HEK293 (cell line): ENCODE data around the gene HMCN2.

Experiments
- HOXC10 ChIP-seq: sonication (generic); formaldehyde crosslinking; IDR thresholded peaks from 2 replicates; pipeline ENCODE4 v1.8.1; 2023; ENCODE audit warnings: mild to moderate bottlenecking, missing genetic modification reagents
- HOXD13 ChIP-seq: sonication (generic); formaldehyde crosslinking; IDR thresholded peaks from 2 replicates; pipeline ENCODE4 v1.8.0; 2022; ENCODE audit warnings: missing genetic modification reagents, borderline replicate concordance
- SALL2 ChIP-seq: fragments of 450-650 bp; formaldehyde crosslinking; IDR thresholded peaks from 2 replicates; pipeline ENCODE4 v1.5.0; 2017; ENCODE audit warnings: missing biosample characterization, mild to moderate bottlenecking, missing genetic modification characterization, borderline replicate concordance
- SP3 ChIP-seq: fragments of 450-650 bp; formaldehyde crosslinking; IDR thresholded peaks from 2 replicates; pipeline ENCODE4 v1.5.1; 2016; ENCODE audit warnings: missing biosample characterization, missing genetic modification characterization
- ZEB2 ChIP-seq: fragments of 450-650 bp; formaldehyde crosslinking; IDR thresholded peaks from 2 replicates; pipeline ENCODE4 v1.5.1; 2016; ENCODE audit warnings: missing biosample characterization, missing genetic modification characterization
- ZNF174 ChIP-seq: fragments of 450-650 bp; formaldehyde crosslinking; IDR thresholded peaks from 2 replicates; pipeline ENCODE4 v1.5.0; 2017; ENCODE audit warnings: missing biosample characterization, mild to moderate bottlenecking, missing genetic modification characterization
- ZNF324 ChIP-seq: fragments of 450-650 bp; formaldehyde crosslinking; IDR thresholded peaks from 2 replicates; pipeline ENCODE4 v1.5.1; 2016; ENCODE audit warnings: missing biosample characterization, missing genetic modification characterization
- ZNF416 ChIP-seq: fragments of 450-650 bp; formaldehyde crosslinking; IDR thresholded peaks from 2 replicates; pipeline ENCODE4 v1.5.1; 2016; ENCODE audit warnings: missing biosample characterization, missing genetic modification characterization
- ZNF530 ChIP-seq: fragments of 450-650 bp; formaldehyde crosslinking; IDR thresholded peaks from 2 replicates; pipeline ENCODE4 v1.5.1; 2016; ENCODE audit warnings: low read depth, missing biosample characterization, missing genetic modification characterization
- ZNF558 ChIP-seq: fragments of 450-650 bp; formaldehyde crosslinking; IDR thresholded peaks from 2 replicates; pipeline ENCODE4 v1.5.1; 2016; ENCODE audit warnings: missing biosample characterization, missing genetic modification characterization
- TF ChIP-seq, protein P1 (sequence below): fragments of 450-650 bp; formaldehyde crosslinking; IDR thresholded peaks from 2 replicates; pipeline ENCODE4 v1.5.1; 2016; ENCODE audit warnings: missing biosample characterization, missing genetic modification characterization
- TF ChIP-seq, protein P2 (sequence below): fragments of 450-650 bp; formaldehyde crosslinking; IDR thresholded peaks from 2 replicates; pipeline ENCODE4 v1.5.1; 2017; ENCODE audit warnings: missing biosample characterization, missing genetic modification characterization
- TF ChIP-seq, protein P3 (sequence below): fragments of 450-650 bp; formaldehyde crosslinking; conservative IDR thresholded peaks from 2 replicates; pipeline ENCODE4 v1.5.1; 2016; ENCODE audit warnings: low read depth, missing biosample characterization, missing genetic modification characterization
- TF ChIP-seq, protein P4 (sequence below): fragments of 450-650 bp; formaldehyde crosslinking; IDR thresholded peaks from 2 replicates; pipeline ENCODE4 v1.5.1; 2016; ENCODE audit warnings: missing biosample characterization, missing genetic modification characterization, low read depth

DNA sequence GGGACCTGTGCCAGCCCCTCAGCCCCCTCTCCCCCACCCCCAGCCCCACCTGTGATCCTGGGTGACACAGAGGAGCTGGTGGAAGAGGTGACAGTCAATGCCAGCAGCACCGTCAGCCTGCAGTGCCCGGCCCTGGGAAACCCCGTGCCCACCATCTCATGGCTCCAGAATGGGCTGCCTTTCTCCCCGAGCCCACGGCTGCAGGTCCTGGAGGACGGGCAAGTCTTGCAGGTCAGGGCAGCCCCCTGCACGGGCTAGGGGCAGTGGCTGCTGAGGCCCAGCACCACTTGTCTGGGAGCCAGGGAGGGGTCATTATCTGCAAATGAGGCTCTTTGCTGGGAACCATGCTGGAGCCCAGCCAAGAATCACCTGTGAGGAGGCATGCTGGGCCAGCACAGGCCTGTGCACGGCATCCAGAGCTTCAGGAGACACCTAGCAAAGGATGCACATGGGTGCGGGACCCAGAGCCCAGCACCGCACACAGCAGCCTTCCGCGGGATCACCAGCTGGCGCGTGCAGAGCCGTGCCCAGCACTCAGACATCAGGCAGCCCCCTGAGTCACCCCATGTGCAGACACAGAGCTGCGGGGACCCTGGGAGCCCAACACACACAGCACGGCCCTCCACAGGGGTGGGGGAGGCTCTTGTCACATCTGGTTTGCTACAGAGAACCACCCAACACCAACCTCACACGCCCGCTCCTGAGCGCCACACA is 117.2 kb downstream of the HMCN2 start:
- TF ChIP-seq, protein P1, sequence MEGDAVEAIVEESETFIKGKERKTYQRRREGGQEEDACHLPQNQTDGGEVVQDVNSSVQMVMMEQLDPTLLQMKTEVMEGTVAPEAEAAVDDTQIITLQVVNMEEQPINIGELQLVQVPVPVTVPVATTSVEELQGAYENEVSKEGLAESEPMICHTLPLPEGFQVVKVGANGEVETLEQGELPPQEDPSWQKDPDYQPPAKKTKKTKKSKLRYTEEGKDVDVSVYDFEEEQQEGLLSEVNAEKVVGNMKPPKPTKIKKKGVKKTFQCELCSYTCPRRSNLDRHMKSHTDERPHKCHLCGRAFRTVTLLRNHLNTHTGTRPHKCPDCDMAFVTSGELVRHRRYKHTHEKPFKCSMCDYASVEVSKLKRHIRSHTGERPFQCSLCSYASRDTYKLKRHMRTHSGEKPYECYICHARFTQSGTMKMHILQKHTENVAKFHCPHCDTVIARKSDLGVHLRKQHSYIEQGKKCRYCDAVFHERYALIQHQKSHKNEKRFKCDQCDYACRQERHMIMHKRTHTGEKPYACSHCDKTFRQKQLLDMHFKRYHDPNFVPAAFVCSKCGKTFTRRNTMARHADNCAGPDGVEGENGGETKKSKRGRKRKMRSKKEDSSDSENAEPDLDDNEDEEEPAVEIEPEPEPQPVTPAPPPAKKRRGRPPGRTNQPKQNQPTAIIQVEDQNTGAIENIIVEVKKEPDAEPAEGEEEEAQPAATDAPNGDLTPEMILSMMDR, result no peak
- no peak for TF ChIP-seq ZNF530 (tag by site-specific recombination)
- no peak for TF ChIP-seq HOXC10
- TF ChIP-seq HOXD13, result no peak
- no peak for TF ChIP-seq SALL2 (tag by site-specific recombination)
- TF ChIP-seq ZNF174 (tag by site-specific recombination), result no peak
- no peak for TF ChIP-seq ZEB2 (tag by site-specific recombination)
- no peak for TF ChIP-seq SP3
- TF ChIP-seq ZNF558 (tag by site-specific recombination), result no peak
- TF ChIP-seq, protein P2, sequence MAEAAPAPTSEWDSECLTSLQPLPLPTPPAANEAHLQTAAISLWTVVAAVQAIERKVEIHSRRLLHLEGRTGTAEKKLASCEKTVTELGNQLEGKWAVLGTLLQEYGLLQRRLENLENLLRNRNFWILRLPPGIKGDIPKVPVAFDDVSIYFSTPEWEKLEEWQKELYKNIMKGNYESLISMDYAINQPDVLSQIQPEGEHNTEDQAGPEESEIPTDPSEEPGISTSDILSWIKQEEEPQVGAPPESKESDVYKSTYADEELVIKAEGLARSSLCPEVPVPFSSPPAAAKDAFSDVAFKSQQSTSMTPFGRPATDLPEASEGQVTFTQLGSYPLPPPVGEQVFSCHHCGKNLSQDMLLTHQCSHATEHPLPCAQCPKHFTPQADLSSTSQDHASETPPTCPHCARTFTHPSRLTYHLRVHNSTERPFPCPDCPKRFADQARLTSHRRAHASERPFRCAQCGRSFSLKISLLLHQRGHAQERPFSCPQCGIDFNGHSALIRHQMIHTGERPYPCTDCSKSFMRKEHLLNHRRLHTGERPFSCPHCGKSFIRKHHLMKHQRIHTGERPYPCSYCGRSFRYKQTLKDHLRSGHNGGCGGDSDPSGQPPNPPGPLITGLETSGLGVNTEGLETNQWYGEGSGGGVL (tag by site-specific recombination), result no peak
- TF ChIP-seq, protein P3, sequence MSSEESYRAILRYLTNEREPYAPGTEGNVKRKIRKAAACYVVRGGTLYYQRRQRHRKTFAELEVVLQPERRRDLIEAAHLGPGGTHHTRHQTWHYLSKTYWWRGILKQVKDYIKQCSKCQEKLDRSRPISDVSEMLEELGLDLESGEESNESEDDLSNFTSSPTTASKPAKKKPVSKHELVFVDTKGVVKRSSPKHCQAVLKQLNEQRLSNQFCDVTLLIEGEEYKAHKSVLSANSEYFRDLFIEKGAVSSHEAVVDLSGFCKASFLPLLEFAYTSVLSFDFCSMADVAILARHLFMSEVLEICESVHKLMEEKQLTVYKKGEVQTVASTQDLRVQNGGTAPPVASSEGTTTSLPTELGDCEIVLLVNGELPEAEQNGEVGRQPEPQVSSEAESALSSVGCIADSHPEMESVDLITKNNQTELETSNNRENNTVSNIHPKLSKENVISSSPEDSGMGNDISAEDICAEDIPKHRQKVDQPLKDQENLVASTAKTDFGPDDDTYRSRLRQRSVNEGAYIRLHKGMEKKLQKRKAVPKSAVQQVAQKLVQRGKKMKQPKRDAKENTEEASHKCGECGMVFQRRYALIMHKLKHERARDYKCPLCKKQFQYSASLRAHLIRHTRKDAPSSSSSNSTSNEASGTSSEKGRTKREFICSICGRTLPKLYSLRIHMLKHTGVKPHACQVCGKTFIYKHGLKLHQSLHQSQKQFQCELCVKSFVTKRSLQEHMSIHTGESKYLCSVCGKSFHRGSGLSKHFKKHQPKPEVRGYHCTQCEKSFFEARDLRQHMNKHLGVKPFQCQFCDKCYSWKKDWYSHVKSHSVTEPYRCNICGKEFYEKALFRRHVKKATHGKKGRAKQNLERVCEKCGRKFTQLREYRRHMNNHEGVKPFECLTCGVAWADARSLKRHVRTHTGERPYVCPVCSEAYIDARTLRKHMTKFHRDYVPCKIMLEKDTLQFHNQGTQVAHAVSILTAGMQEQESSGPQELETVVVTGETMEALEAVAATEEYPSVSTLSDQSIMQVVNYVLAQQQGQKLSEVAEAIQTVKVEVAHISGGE, result no peak
- TF ChIP-seq, protein P4, sequence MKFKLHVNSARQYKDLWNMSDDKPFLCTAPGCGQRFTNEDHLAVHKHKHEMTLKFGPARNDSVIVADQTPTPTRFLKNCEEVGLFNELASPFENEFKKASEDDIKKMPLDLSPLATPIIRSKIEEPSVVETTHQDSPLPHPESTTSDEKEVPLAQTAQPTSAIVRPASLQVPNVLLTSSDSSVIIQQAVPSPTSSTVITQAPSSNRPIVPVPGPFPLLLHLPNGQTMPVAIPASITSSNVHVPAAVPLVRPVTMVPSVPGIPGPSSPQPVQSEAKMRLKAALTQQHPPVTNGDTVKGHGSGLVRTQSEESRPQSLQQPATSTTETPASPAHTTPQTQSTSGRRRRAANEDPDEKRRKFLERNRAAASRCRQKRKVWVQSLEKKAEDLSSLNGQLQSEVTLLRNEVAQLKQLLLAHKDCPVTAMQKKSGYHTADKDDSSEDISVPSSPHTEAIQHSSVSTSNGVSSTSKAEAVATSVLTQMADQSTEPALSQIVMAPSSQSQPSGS (tag by site-specific recombination), result no peak
- TF ChIP-seq ZNF324, result no peak
- no peak for TF ChIP-seq ZNF416 (tag by site-specific recombination)
